Motor neuron (in vitro differentiated cells): ENCODE measurements around the gene MAP6. TPM values are rescaled to one million over a fixed set of nuclear protein-coding genes. Genes with fewer than 3 reads are reported as not detected.
A peak's percentile ranks its signal among the peaks of the same experiment; 100 is the strongest.

ENCODE experiments used
- ATAC-seq, 8 experiments: fragments of 200-7000 bp; cut with Tn5 transposase; replicated peaks in 6 of 8; 2 replicates each; pipeline ENCODE4 v1.8.0; 2021; ENCODE audit warnings: mild to moderate bottlenecking in 8 of 8, moderate library complexity in 8 of 8
- H3K27ac ChIP-seq, 2 donors: fragments of 250-450 bp; sonication (Bioruptor Pico); 2 replicates each; pipeline ENCODE4 v1.9.0; 2021; ENCODE audit warnings: antibody characterized with exemption in 2 of 2, mild to moderate bottlenecking in 2 of 2, moderate library complexity in 1 of 2
- H3K4me1 ChIP-seq, 2 donors: fragments of 250-450 bp; sonication (Bioruptor Pico); replicated peaks in 1 of 2; 2 replicates each; pipeline ENCODE4 v1.6.1; 2021; ENCODE audit warnings: antibody characterized with exemption in 2 of 2, mild to moderate bottlenecking in 2 of 2, moderate library complexity in 1 of 2
- H3K4me3 ChIP-seq, 5 donors: fragments of 250-450 bp; sonication (Bioruptor Pico); 2 replicates each; pipeline ENCODE4 v1.9.0; 2021; ENCODE audit warnings: antibody characterized with exemption in 5 of 5, mild to moderate bottlenecking in 5 of 5, moderate library complexity in 4 of 5
- WGBS, 10 experiments: fragments of 450-650 bp; shearing (Covaris generic); methylation state at CpG; one replicate each; pipeline ENCODE4 v1.0.0; 2022; 5-methylcytosine and 5-hydroxymethylcytosine counted together
- in situ Hi-C, 9 experiments: fragments of 400-800 bp; cut with MboI; loops; one replicate each; pipeline ENCODE4 v1.15.0; 2021; ENCODE audit warnings: low sequenced_read_pairs in 9 of 9, low pct_unique_long_range_greater_than_20kb in 2 of 9; ENCODE audit not compliant: unreplicated experiment in 9 of 9
- total RNA-seq, 8 experiments: library from RNA; unstranded; fragments of 300-600 nt; gene quantifications; 2 replicates each; pipeline versions ENCODE4 v1.2.3 to v1.2.4, GENCODE V29; 2022

The MAP6 gene
- total RNA-seq, result 100 to 1,000 TPM in 4 of 8 experiments, 10 to 100 TPM in 1, under 1 TPM in 3; 0.31 to 128 (median 97.0) TPM

GRCh38 chr11:75668451-75669297, at the start of gene MAP6:
Gene MAP6, minus strand, starts transcription at chr11:75669038. Its CDS starts 669 bp downstream, at chr11:75668369.
- peaks cover 23 to 26% of the 10 kb centered on the region in 2 donors for H3K4me1 ChIP-seq
- ATAC-seq, result peak; percentile 64 to 87 (median 70)
- peak within 1 kb of the TSS; percentile 90 to 92 for H3K27ac ChIP-seq
- 0 to 7% (median 1%) methylated on average over 3 to 20 of the region's 72 CpGs; no CpG with 5 or more reads in 2 of the 10 experiments for WGBS, 10 experiments
- H3K4me3 ChIP-seq, result peak within 1 kb of the TSS; percentile 57 to 88 (median 76)
- in situ Hi-C loops, result no loop called here

DNA sequence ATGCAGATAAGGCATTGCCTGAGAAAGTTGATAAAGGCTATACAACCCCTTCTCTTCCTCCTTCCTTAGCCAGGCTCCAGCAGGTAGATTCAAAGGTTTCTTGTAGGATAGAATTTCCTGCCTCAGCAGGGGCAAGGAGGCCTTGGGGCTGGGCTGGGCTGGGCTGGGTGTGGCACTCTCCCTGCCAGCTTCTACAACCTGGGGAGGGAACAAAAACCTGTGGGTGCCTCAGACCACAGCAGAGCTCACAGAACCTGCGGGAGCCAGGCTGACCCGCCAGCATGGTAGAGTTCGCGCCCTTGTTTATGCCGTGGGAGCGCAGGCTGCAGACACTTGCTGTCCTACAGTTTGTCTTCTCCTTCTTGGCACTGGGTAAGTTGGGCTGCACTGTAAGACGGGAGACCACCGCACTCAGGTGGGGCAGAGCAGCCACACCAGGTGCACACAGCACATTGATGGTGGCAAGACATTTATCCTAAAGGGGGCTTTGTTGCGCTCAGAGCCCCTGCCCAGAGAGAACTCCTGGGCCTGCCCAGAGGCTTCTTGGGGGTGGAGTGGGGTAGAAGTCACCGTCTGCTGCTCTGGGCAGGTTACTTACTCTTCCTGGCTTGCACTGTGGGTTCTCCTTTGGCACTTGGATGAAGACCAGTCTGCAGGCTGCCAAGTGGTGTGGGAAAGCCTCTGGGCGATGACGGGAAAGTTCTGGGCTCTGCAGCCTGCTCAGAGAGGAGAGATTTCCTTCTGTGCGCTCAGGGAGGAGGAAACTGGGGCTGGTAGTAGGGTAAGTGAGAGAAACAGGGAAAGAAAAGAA, 49.0 kb upstream of the MAP6 start, which contains the start of gene MOGAT2:
Gene MOGAT2, plus strand, starts transcription at position 231 of the 811 bp plus-strand sequence. Its CDS starts 51 bp downstream, at position 282.
- Histone ChIP-seq H3K27ac (no peak within 1 kb of the TSS), H3K4me3 (no peak within 1 kb of the TSS), H3K4me1 (no peaks in the 10 kb centered on the region)
- ATAC-seq, result no peak
- in situ Hi-C loops, result no loop called here
- 0 to 93% (median 67%) methylated on average over 1 to 3 of the region's 13 CpGs; no CpG with 5 or more reads in 4 of the 10 experiments for WGBS, 10 experiments

DNA sequence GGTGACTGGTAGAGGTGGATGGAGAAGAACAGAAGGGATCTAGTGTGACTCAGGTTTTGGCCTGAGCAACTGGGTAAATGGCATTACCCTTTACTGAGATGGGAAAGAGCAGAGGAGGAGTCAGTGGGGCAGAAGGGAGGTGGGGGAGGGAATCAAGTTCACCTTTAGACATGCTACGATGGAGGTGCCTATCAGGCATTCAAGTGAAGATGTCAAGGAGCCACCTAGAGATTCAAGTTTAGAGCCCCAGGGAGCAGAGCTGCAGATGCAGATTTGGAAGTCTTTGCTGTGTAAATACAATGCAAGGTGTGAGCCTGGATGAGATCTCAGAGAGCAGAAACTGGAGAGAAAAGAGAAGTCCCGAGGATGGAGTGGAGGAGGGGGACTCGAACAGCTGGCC, 47.8 kb upstream of the MAP6 start:
- H3K4me3 ChIP-seq, result no peak overlapping the region
- H3K4me1 ChIP-seq, result no peaks in the 10 kb centered on the region
- no peak overlapping the region for H3K27ac ChIP-seq
- no peak for ATAC-seq
- 8 to 100% (median 42%) methylated on average over 1 to 3 of the region's 3 CpGs; no CpG with 5 or more reads in 3 of the 10 experiments for WGBS, 10 experiments
- in situ Hi-C loops, result no loop called here

GRCh38 chr11:75715688-75716087, 46.9 kb upstream of the MAP6 start:
- Histone ChIP-seq H3K27ac (no peak overlapping the region), H3K4me1 (no peaks in the 10 kb centered on the region), H3K4me3 (no peak overlapping the region)
- WGBS, 10 experiments, result 56 to 90% (median 67%) methylated on average over 1 of the region's 2 CpGs; no CpG with 5 or more reads in 5 of the 10 experiments
- in situ Hi-C loops, result no loop called here
- ATAC-seq, result peak in 1 of 8 experiments; percentile 26

DNA sequence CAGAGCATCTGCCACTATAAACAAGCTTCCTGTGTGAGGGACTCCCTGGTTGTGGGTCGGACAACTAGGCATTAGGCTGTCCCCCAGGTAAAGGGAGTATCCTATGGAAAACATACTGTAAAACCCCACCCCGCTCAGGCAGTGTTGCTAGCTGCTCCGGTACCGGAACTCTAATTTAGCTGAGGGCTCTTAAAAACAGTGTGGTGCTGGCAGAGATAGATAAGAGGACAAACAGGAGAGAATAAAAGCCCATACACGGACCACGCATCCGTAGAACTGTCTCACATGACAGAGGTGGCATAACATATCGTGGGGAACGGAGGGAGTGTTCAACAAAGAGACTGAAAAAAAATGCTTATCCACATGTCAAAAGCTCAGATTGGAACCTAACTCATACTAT, 45.4 kb upstream of the MAP6 start:
- H3K4me3 ChIP-seq, result no peak overlapping the region
- 34 to 100% (median 80%) methylated on average over 1 to 9 of the region's 9 CpGs for WGBS, 10 experiments
- no peaks in the 10 kb centered on the region for H3K4me1 ChIP-seq
- ATAC-seq, result no peak
- H3K27ac ChIP-seq, result no peak overlapping the region
- in situ Hi-C loops, result no loop called here

GRCh38 chr11:75706260-75706729, 37.5 kb upstream of the MAP6 start:
- in situ Hi-C loops, result no loop called here
- peak; percentile 76 to 100 (median 89) for ATAC-seq
- Histone ChIP-seq H3K27ac (no peak overlapping the region), H3K4me3 (no peak overlapping the region), H3K4me1 (peaks cover under 1 to 2% of the 10 kb centered on the region in 2 donors)
- 0 to 13% (median 3%) methylated on average over 1 to 9 of the region's 17 CpGs; no CpG with 5 or more reads in 4 of the 10 experiments for WGBS, 10 experiments

GRCh38 chr11:75705541-75705940, 36.7 kb upstream of the MAP6 start:
- peaks cover 2 to 8% of the 10 kb centered on the region in 2 donors for H3K4me1 ChIP-seq
- no peak for ATAC-seq
- no peak overlapping the region for H3K27ac ChIP-seq
- no peak overlapping the region for H3K4me3 ChIP-seq
- 0 to 100% (median 82%) methylated on average over 1 to 3 of the region's 3 CpGs; no CpG with 5 or more reads in 2 of the 10 experiments for WGBS, 10 experiments
- in situ Hi-C loops, result no loop called here

DNA sequence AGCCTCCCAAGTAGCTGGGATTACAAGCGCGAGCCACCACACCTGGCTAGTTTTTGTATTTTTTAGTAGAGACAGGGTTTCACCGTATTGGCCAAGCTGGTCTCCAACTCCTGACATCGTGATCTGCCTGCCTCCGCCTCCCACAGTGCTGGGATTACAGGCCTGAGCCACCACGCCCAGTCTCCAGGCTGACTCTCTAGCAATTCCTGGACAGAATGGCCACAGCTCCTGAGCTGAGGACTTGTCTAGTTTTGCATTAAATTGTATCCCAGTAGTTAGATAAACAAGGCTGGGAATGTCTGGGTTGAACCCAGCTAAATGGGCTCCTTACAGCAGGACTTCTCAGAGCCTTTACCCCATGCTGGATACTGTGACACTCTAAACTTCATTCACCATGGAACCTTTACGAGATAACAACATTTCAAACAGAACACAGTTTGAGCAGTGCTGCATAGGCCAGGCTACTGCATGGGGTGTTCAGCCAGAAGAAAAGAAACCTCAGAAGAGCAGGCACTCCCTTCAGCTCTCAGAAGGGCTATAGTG, 34.9 kb upstream of the MAP6 start:
- 49 to 89% (median 70%) methylated on average over 1 to 7 of the region's 7 CpGs; no CpG with 5 or more reads in 1 of the 10 experiments for WGBS, 10 experiments
- H3K27ac ChIP-seq, result no peak overlapping the region
- in situ Hi-C loops, result no loop called here

DNA sequence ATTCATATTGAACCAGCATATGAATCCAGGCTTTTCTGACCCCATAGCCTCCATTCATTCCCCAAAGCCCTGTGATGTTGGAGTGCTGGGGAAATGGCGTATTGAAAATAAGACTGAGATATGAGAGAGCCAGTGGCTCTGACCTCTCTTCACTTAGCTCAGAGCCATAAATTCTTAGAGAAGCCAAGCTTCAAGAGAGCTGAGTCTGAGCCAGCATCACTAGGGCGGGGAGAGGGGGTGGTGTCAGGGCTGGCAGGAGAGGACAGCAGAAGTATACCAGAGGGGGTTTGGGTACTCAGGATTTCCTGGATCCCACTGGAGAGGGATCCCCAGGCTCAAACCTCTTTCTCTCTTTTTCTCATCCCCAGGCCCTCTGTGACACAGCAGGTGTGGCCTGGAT, 32.1 kb upstream of the MAP6 start:
- H3K4me3 ChIP-seq, result no peak overlapping the region
- in situ Hi-C loops, result no loop called here
- ATAC-seq, result peak in 6 of 8 experiments; percentile 19 to 98 (median 86)
- peaks cover 0 to 19% of the 10 kb centered on the region in 2 donors for H3K4me1 ChIP-seq
- 60 to 80% (median 70%) methylated on average over 1 to 2 of the region's 2 CpGs; no CpG with 5 or more reads in 6 of the 10 experiments for WGBS, 10 experiments
- no peak overlapping the region for H3K27ac ChIP-seq

More for the DNA sequence above, 34.9 kb upstream of the MAP6 start:
- Histone ChIP-seq H3K4me3 (no peak overlapping the region), H3K4me1 (peaks cover 2 to 19% of the 10 kb centered on the region in 2 donors)
- peak in 3 of 8 experiments; percentile 13 to 70 (median 66) for ATAC-seq

- in situ Hi-C loops, result no loop called here
- H3K27ac ChIP-seq, result no peak overlapping the region
- peaks cover 0 to 19% of the 10 kb centered on the region in 2 donors for H3K4me1 ChIP-seq
- no peak overlapping the region for H3K4me3 ChIP-seq
- ATAC-seq, result no peak
- whole genome bisulfite sequencing, 10 experiments, result 37 to 100% (median 88%) methylated on average over 1 to 4 of the region's 4 CpGs
Observed at GRCh38 chr11:75697906-75698581, 29.2 kb upstream of the MAP6 start.

- WGBS, 10 experiments, result 67 to 100% (median 85%) methylated on average over 1 to 4 of the region's 4 CpGs
- Histone ChIP-seq H3K4me3 (no peak overlapping the region), H3K27ac (no peak overlapping the region), H3K4me1 (no peaks in the 10 kb centered on the region)
- no peak for ATAC-seq
- in situ Hi-C loops, result no loop called here
Observed at GRCh38 chr11:75691804-75692203, 23.0 kb upstream of the MAP6 start.
